Epidermal melanocyte (primary cell): ENCODE data around the gene MSLN.
A peak's percentile ranks its signal among the peaks of the same experiment; 100 is the strongest.

ENCODE experiments used
- DNase-seq: peaks from one replicate; pipeline ENCODE4 v3.0.0; 2011; ENCODE audit warnings: low spot score; ENCODE audit not compliant: insufficient read length

MSLN gene

GRCh38 chr16:760545-761343, at the start of gene MSLN:
Gene MSLN (plus strand): TSS chr16:760734. CDS start chr16:762681, 1,947 bp downstream.
- DNase-seq, result no peak

DNA sequence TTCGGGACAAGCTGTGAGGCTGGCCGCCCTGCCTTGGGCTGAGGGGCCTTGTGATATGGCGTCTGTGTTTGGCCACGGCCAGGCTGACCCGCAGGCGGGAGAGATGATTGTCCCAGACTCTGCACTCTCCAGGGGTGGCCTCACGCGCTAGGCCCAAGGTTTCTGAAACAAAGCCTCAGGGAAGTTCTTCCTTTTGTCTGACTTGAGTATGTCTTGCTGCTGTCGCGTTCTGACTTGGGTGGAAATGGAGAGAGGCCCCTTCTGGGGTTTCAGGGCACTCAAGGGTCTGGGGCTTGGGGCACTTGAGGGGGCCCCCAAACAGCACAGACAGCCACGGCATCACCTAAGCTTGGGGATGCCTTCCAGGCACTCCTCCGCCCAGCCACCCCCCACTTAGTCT, 49.5 kb upstream of the MSLN start:
- DNase-seq, result no peak

DNA sequence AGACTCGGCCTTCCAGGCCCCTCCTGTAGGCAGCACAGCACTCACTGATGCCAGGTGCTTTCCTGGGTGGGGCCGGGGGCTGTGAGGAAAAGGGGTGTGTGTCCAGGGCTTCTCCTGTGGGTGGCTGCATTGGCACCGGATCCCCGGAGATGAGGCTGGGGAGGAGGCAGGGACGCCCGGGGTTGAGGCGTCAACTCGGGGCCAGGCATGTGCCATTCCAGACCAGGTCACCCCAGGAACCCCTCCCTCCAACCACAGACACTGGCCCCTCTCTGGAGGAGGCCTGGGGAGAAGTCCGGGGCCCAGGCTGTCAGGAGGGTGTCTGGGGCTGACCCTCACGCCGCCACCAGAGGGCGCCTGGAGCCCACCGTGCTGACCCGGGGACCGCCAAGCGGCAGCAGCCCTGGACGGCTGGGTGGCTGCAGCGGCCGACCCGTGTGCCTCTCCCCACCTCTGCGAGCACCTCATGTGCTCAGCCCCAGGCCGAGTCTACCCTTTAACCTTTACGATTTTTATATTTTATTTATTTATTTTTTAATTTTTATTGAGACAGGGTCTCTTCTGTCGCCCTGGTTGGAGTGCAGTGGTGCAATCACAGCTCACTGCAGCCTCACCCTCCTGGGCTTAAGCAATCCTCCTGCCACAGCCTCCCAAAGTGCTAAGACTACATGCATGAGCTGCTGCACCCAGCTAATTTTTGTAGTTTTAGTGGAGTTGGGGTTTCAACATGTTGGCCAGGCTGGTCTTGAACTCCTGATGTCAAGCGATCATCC, 48.8 kb upstream of the MSLN start:
- DNase-seq, result peak; percentile 95

GRCh38 chr16:712740-713250, 47.7 kb upstream of the MSLN start:
- peak; percentile 63 for DNase-seq

DNA sequence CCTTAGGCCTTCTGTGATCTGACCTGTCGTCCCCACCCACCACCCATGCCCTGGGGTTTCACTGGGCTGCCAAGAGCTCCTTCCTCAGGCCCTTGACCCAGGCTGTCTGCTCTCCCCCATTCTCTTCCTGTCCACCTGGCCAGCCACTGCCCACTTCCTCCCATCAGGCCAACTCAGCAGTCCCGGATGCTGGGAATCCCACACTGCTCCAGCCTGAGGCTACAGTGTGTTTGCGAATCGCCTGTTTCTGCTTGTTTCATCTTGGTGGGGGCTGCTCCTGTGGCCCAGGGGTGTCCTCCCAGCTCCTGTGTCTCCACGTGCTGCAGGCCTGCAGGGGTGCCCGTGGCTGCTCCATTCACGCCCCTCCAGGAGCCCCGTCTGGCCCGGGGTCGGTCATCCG, 46.5 kb upstream of the MSLN start:
- no peak for DNase-seq

DNA sequence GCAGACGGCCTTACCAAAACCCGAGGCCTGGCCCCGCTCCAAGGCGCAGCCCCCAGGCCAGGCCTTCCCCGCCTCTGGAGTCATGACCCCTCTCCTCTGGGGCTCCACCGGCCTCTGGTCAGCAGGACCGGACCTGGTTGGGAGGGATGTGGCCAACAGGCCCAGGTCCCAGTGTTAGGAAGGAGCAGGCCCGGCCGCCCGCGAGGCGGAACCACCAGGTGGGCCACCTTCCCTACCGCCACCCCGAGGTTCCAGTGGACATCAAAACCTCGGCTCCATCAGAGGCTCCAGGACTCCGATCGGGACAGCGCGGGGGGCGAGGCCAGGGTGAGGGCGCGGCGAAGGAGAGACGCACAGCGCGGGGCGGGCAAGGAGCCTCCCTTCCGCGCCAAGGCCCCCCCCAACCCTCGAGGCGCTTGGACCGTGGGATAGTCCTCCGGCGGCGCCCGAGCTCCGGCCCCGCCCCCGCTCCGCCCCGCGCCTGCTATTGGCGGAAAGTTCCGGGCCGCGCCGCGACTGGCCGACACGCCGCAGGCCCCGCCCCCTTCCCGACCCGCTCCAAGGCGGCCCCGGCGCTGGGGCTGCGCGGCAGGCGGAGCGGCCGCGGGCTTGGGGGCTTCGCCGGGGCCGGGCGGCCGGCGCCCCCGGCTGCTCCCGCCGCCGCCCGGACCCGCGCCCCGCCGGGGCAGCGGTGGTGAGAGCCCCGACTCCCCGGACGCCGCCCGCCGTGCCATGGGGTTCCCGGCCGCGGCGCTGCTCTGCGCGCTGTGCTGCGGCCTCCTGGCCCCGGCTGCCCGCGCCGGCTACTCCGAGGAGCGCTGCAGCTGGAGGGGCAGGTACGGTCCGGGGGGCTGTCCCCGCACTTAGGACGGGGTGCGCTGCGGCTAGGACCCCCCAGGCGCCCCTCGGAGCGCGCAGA, 45.7 kb upstream of the MSLN start, which contains the start of gene METRN:
TSS of gene METRN (plus strand) at position 561 of the 919 bp plus-strand sequence. CDS start at position 733, 172 bp downstream.
- DNase-seq, result peak; percentile 98

DNA sequence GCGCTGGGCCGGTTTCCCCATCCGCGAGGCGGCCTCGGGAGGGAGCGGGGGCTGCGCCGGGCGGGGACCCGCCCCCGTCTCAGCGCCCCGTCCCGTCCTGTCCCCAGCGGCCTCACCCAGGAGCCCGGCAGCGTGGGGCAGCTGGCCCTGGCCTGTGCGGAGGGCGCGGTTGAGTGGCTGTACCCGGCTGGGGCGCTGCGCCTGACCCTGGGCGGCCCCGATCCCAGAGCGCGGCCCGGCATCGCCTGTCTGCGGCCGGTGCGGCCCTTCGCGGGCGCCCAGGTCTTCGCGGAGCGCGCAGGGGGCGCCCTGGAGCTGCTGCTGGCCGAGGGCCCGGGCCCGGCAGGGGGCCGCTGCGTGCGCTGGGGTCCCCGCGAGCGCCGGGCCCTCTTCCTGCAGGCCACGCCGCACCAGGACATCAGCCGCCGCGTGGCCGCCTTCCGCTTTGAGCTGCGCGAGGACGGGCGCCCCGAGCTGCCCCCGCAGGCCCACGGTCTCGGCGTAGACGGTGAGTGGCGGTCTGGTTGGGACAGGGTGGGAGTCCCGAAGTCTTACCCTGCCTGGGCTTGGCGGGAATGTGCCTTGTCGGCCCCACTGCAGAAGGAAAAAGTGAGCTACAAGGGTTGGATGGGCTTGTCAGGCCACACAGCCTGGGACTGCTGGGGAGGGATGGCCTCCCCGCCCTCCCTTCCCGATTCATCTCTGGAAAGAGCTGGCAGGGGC, 44.9 kb upstream of the MSLN start:
- DNase-seq, result no peak

DNA sequence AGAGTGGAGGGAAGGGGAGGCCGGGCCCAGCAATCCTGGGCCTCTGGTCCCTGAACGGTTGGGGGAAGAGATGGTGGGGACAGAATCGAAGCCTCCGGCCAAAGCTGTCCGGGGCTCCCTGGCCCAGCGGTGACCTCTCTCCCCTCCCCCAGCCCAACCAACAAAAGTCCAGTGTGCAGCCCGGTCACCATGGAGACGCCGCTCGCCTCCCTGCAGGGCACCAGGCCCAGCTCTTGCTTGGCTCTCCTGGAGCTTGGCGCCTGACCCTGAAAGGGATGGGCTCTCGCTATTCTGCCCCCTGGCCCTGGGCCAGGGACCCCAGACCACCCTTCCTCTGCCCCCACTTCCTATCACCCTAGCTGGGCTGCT, 44.4 kb upstream of the MSLN start:
- peak; percentile 91 for DNase-seq

DNA sequence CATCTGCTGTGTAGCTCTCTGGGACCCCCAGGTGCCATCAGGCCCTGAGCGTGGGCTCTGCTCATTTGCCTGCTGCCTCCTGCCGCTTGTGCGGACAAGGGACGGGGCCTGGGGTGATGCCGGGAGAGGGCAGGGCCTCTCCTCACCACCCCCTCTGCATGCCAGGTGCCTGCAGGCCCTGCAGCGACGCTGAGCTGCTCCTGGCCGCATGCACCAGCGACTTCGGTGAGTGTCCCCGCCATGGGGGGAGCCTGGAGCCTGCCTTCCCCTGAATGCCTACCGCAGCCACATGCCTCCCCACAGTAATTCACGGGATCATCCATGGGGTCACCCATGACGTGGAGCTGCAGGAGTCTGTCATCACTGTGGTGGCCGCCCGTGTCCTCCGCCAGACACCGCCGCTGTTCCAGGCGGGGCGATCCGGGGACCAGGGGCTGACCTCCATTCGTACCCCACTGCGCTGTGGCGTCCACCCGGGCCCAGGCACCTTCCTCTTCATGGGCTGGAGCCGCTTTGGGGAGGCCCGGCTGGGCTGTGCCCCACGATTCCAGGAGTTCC, 43.7 kb upstream of the MSLN start:
- no peak for DNase-seq

GRCh38 chr16:717450-718245, 42.9 kb upstream of the MSLN start:
- no peak for DNase-seq

- DNase-seq, result no peak
These were observed 42.1 kb upstream of the MSLN start for GRCh38 chr16:718389-718788.

DNA sequence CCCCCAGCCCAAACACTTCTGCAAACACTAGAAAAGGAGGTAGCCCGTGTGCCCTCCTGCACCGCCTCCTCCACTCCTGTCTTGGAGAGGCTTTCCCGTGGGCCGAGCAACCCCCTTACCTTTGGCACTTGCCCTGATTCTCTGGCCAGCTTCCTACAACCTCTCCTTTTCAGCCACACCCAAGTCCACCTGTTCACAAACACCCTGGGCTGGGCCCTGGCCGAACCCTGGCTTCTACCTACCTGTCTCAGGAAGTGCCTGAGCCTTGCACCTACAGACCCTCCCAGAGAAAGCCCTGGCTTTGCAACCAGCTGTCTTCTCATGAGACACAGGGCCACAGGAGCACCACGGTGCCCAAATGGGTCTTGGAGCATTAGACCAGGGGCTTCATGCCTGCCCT, 41.6 kb upstream of the MSLN start:
- no peak for DNase-seq

GRCh38 chr16:719815-720446, 40.6 kb upstream of the MSLN start:
- no peak for DNase-seq

GRCh38 chr16:720447-720989, 40.0 kb upstream of the MSLN start:
- DNase-seq, result peak; percentile 89

DNA sequence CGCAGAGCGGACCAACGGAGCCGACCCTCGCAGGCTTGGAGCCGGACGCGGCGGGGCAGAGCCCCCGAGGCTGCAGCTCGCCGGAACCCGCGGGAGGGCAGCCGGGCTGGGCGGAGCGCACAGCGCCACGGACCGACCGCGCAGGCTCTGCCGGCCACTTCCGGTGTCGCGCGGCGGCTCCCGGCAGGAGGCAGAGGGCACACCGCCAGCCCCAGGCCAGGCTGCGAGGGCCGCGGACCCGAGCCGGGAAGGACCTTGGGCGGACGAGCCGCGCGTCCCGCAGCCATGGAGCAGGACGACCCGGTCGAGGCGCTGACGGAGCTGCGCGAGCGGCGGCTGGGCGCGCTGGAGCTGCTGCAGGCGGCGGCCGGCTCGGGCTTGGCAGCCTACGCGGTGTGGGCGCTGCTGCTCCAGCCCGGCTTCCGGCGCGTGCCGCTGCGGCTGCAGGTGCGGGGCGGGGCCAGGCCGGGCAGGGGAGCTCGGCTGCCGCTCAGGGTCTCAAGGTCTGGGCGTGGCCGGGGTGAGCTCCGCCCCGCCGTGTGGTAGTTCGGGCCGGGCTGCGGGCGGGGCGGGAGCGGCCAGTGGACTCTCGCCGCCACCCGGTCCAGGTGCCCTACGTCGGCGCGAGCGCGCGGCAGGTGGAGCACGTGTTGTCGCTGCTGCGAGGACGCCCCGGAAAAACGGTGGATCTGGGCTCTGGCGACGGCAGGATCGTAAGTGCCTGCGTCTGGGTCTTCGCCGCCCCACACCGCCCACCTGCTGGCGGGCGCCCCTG, 39.4 kb upstream of the MSLN start, which contains the start of gene ANTKMT:
TSS of gene ANTKMT (plus strand) at position 157 of the 775 bp plus-strand sequence. CDS start at position 286, 129 bp downstream.
- peak; percentile 92 for DNase-seq

DNA sequence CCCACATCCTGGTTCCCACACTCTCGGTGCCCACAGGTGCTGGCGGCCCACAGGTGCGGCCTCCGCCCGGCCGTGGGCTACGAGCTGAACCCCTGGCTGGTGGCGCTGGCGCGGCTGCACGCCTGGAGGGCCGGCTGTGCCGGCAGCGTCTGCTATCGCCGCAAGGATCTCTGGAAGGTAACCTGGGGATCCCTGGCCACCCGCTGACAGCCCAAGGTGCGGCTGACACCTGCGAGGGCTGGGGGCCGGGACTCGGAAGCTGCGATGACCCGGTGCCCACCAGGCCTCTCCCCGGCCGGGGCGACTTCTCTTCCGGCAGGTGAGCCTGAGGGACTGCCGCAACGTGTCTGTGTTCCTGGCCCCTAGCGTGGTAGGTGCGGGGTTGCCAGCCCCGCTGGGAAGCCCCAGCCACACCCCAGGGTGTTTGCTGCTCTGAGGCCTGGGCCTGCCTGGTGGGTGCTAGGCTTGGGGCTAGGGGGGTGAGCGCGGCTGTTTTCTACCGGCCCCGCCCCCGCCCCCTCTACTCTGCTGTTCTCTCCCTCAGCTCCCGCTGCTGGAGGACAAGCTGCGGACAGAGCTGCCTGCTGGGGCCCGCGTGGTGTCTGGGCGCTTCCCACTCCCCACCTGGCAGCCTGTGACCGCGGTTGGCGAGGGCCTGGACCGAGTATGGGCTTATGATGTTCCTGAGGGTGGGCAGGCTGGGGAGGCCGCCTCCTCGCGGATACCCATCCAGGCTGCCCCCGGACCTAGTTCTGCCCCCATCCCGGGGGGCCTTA, 38.6 kb upstream of the MSLN start:
- DNase-seq, result no peak
